ENCODE results near the gene CACNA1I. TPM values are rescaled to one million over a fixed set of nuclear protein-coding genes. Genes with fewer than 3 reads are reported as not detected.
A peak's percentile ranks its signal among the peaks of the same experiment; 100 is the strongest.

The CACNA1I gene
- total RNA-seq, 3 donors from 2014 or later (not counting 1 experiment from before 2014, with no cell fraction given) = 0.05 to 0.83 (median 0.72) TPM

- no peaks in the 10 kb centered on the region for H3K9me3 Mint-ChIP-seq
- H3K4me3 ChIP-seq (ENCODE audit: low read length) = no peak overlapping the region
- H3K27me3 ChIP-seq (ENCODE audit: control insufficient read depth, insufficient read depth, low read length) = peaks cover 10% of the 10 kb centered on the region
- H3K36me3 Mint-ChIP-seq = no peaks in the 10 kb centered on the region
- TF ChIP-seq CTCF (IDR thresholded peaks at IDR 0.05) = no peak
- H3K27me3 Mint-ChIP-seq (ENCODE audit: low read depth in 2 of 2) = peaks cover 15 to 29% of the 10 kb centered on the region in 2 donors
- intact Hi-C loops (cut with micrococcal nuclease) = no loop called here
- H3K27ac Mint-ChIP-seq = no peak overlapping the region
- DNase-seq (peak; percentile 23 to 82), ATAC-seq (peak; percentile 77 to 93 (median 87))
- H3K36me3 ChIP-seq (ENCODE audit: control insufficient read depth, insufficient read depth, low read length) = no peaks in the 10 kb centered on the region
- H3K4me1 Mint-ChIP-seq = peaks cover 17 to 34% of the 10 kb centered on the region in 2 donors
- no peak overlapping the region for H3K4me3 Mint-ChIP-seq
- no peak overlapping the region for H3K27ac ChIP-seq (ENCODE audit: low read length)
- H3K4me1 ChIP-seq (ENCODE audit: control insufficient read depth, insufficient read depth, low read length) = peaks cover 17% of the 10 kb centered on the region
- H3K9me3 ChIP-seq (ENCODE audit: control insufficient read depth, insufficient read depth, low read length) = no peaks in the 10 kb centered on the region
- 29% methylated on average over 33 of the region's 36 CpGs for WGBS (ENCODE audit: insufficient coverage)
Measured at GRCh38 chr22:39598017-39598965, 27.7 kb downstream of the CACNA1I start.

GRCh38 chr22:39600491-39601179, 30.1 kb downstream of the CACNA1I start:
- peaks cover 10% of the 10 kb centered on the region for H3K27me3 ChIP-seq (ENCODE audit: control insufficient read depth, insufficient read depth, low read length)
- Mint-ChIP-seq H3K36me3 (no peaks in the 10 kb centered on the region), H3K4me1 (peaks cover 17 to 32% of the 10 kb centered on the region in 2 donors), H3K4me3 (no peak overlapping the region), H3K9me3 (no peaks in the 10 kb centered on the region), H3K27ac (peak overlapping the region; percentile 32 to 39), H3K27me3 (ENCODE audit: low read depth in 2 of 2) (peaks cover 17 to 27% of the 10 kb centered on the region in 2 donors)
- WGBS (ENCODE audit: insufficient coverage) = 82% methylated on average over 18 of the region's 18 CpGs
- peak overlapping the region; percentile 31 for H3K27ac ChIP-seq (ENCODE audit: low read length)
- no peak for DNase-seq
- no peaks in the 10 kb centered on the region for H3K9me3 ChIP-seq (ENCODE audit: control insufficient read depth, insufficient read depth, low read length)
- H3K4me3 ChIP-seq (ENCODE audit: low read length) = no peak overlapping the region
- no peak for TF ChIP-seq CTCF (IDR thresholded peaks at IDR 0.05)
- intact Hi-C loops (cut with micrococcal nuclease) = no loop called here
- ATAC-seq = no peak
- peaks cover 17% of the 10 kb centered on the region for H3K4me1 ChIP-seq (ENCODE audit: control insufficient read depth, insufficient read depth, low read length)
- no peaks in the 10 kb centered on the region for H3K36me3 ChIP-seq (ENCODE audit: control insufficient read depth, insufficient read depth, low read length)

GRCh38 chr22:39601180-39601535, 30.6 kb downstream of the CACNA1I start:
- TF ChIP-seq CTCF (IDR thresholded peaks at IDR 0.05) = no peak
- Histone ChIP-seq H3K4me1 (ENCODE audit: control insufficient read depth, insufficient read depth, low read length) (peaks cover 17% of the 10 kb centered on the region), H3K36me3 (ENCODE audit: control insufficient read depth, insufficient read depth, low read length) (no peaks in the 10 kb centered on the region), H3K27ac (ENCODE audit: low read length) (peak overlapping the region; percentile 31), H3K9me3 (ENCODE audit: control insufficient read depth, insufficient read depth, low read length) (no peaks in the 10 kb centered on the region), H3K27me3 (ENCODE audit: control insufficient read depth, insufficient read depth, low read length) (peaks cover 10% of the 10 kb centered on the region), H3K4me3 (ENCODE audit: low read length) (no peak overlapping the region)
- Mint-ChIP-seq H3K9me3 (no peaks in the 10 kb centered on the region), H3K36me3 (no peaks in the 10 kb centered on the region), H3K27me3 (ENCODE audit: low read depth in 2 of 2) (peaks cover 14 to 24% of the 10 kb centered on the region in 2 donors), H3K27ac (peak overlapping the region; percentile 32 to 39), H3K4me3 (no peak overlapping the region), H3K4me1 (peaks cover 17 to 28% of the 10 kb centered on the region in 2 donors)
- ATAC-seq = no peak
- DNase-seq = no peak
- WGBS (ENCODE audit: insufficient coverage) = 62% methylated on average over 9 of the region's 9 CpGs
- intact Hi-C loops (cut with micrococcal nuclease) = no loop called here

All from natural killer cell (primary cell).